Amygdala (tissue), 56 donors: ENCODE data around the gene SLC39A11.
A peak's percentile ranks its signal among the peaks of the same experiment; 100 is the strongest.
"Not testable (repeated sequence)": the region's sequence is repeated elsewhere in the genome, so short reads cannot be mapped to it uniquely, and the experiment has no call there.

Experiments
- DNase-seq, 56 donors: peaks; one replicate each; lab custom pipeline; 2025; lab: John Stamatoyannopoulos, UW

Gene SLC39A11

GRCh38 chr17:73112246-73112645 is 19.8 kb upstream of the SLC39A11 start:
- no peak for DNase-seq

DNA sequence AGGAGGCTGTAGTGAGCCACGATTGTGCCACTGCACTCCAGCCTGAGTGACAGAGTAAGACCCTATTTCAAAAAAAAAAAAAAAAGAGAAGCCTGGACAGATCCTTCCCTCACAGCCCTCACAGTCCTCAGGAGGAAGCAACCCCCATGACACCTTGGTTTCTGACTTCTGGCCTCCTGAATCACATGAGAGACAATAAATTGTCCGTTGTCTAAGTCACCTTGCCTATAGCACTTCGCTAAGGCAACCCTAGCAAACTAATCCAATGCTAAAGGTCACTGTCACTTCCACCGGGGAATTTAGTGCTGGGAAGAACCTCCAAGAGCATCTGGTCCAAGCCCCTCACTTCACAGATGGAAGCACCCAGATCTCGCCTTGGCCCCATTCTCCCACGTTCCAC is 18.9 kb upstream of the SLC39A11 start:
- DNase-seq: no peak

DNA sequence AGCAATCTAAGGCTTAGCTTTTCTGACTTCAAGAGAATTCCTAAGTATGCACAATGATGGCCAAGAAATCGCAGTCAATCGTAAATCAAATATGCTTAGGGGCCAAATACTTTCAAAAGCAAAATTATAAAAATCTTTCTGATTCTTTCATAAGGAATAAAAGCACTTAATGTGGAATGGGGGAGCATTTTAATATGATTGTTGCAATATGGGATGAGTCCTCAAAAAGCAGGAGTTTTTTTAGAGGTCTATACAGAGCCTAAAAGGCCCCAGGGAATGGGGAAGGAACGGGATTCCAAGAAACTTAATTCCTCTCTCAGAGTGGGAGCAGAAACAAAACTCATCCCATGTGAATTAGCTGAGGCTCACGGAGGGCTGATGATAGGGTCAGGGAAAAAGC is 14.7 kb upstream of the SLC39A11 start:
- no peak for DNase-seq

DNA sequence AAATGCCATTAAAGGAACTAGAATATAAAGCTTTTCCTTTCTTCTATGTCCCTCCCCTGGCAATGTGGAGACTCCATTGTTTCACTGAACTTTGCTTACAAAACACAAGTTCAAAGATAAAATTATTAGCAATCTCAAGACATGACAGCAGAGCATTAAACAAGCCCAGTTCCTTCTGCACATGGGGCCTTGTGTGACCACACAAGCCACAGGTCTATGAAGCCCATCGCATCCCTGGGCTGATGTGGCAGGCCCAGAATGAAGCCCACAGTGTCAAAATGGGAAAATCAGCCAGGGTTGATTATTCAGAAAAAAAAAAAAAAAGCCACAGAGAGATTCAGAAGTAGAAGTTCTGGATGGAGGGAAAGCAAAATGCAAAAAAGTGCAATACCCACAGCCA is 12.9 kb upstream of the SLC39A11 start:
- DNase-seq: no peak

DNA sequence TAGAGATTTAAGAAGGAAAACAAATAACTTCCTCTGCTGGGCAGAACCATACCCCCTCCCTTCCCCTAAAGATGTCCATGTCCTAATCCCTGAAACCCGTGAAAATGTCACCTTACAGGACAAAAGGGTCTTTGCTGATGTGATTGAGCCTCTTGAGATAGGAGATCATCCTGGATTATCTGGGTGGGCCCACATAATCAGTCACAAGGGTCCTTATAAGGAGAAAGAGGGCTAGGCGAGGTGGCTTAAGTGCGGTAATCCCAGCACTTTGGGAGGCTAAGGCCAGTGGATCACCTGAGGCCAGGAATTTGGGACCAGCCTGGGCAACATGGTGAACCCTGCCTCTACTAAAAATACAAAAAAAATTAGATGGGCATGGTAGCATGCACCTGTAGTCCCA is 12.0 kb upstream of the SLC39A11 start:
- DNase-seq: no peak

- peak in 2 of 56 donors; percentile 11 to 21 for DNase-seq
Observed at GRCh38 chr17:73103641-73104335, 11.3 kb upstream of the SLC39A11 start.

DNA sequence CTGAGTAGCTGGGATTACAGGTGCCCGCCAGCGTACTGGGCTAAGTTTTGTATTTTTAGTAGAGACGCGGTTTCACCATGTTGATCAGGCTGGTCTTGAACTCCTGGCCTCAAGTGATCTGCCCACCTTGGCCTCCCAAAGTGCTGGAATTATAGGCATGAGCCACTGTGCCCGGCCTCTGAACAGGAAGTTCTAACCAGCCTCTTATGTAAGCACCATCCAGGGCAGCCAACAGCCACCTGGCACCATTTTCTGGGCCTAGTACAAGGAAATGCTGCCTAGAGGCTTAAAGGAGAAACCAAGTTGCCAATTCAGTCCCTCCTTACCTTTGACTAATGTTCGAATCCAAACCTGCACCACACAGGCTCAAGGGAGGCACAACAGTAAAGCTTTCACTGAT is 8.5 kb upstream of the SLC39A11 start:
- no peak for DNase-seq

GRCh38 chr17:73100363-73100762 is 7.9 kb upstream of the SLC39A11 start:
- no peak for DNase-seq

GRCh38 chr17:73099511-73099910 is 7.0 kb upstream of the SLC39A11 start:
- DNase-seq: no peak

DNA sequence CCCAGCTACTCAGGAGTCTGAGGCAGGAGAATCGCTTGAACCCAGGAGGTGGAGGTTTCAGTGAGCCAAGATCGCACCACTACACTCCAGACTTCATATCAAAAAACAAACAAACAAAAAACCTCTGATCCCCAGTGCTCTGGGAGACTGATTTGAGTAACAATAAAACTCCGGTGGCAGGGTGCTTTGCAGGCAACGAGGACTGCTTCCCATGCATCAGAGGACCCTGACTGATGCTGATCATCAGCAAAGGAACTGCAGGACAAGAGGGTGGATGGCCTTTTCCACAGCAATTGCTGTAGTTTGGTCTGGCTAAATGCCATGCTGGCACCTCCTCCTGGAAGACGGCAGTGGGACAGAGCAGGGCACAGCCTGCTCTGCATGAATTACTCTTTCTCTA is 6.4 kb upstream of the SLC39A11 start:
- no peak for DNase-seq

- DNase-seq: not testable (repeated sequence)
Observed at GRCh38 chr17:73097973-73098765, 5.7 kb upstream of the SLC39A11 start.

GRCh38 chr17:73096866-73097265 is 4.4 kb upstream of the SLC39A11 start:
- DNase-seq: no peak

DNA sequence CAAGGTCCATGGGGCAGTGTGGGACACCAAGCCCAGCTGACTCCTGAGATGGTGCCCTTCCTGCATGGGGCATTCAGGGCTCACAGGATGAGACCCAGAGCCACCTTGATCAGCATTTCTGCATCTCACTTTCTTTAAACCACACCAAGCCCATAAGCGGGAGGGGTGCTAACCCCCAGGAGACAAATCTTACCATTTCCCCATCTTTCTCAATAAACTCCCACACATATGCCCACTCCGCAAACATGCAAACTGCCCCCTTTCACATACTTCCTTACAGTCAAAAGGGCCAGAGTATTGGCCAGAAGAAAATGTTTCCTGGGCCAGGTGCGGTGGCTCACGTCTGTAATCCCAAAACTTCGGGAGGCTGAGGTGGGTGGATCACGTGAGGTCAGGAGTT is 3.7 kb upstream of the SLC39A11 start:
- DNase-seq: no peak

DNA sequence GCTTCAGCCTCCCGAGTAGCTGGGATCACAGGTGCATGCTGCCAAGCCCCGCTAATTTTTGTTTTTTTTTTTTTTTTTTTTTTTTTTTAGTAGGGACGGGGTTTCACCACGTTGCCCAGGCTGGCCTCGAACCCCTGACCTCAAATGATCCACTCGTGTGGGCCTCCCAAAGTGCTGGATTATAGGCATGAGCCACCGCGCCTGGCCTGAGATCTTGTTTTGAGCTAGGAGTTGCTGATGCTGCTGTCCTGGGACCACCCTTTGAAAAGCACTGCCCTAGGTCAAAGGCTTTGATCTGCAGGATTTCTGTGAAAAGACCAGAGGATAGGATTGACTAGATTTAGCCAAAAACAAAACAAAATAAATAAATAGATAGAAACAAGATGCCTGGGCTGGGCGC is 798 bp upstream of the SLC39A11 start:
- no peak for DNase-seq

DNA sequence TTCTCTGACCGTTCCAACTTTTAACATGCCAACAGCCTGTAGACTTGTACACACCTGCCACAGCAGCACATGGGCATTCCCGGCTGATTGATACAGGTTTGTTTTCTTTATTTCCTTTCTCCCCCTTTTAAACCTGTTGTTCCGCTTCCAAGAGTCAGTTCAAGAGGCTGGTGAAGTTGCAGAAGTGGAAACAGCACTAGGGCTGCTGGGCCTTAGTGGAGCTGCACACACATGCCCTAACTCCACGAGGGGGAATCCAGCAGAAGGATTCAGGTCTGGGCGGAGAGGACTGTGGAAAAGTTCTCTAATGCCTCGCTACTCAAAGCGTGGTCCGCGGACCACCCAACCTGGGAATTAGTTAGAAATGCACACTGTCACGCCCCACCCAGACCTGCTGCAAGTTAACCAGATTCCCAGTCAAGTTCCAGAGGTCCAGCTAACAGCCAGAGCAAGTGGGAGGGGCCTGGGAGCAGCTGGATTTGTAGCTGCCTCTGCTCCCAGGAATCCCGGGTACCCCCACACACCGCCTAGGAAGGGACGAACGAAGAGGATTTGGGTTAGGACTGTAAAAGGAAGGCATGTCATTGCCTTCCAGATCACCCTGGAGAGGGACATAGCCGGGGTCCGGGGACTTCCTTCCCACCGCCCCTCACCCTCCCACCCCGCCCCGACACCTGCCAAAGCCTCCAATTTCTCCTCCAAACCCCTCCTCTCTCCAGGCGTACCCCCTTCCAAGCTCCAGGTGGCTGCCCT is 542 bp downstream of the SLC39A11 start:
- DNase-seq: peak in 12 of 56 donors; percentile 14 to 61 (median 49)

DNA sequence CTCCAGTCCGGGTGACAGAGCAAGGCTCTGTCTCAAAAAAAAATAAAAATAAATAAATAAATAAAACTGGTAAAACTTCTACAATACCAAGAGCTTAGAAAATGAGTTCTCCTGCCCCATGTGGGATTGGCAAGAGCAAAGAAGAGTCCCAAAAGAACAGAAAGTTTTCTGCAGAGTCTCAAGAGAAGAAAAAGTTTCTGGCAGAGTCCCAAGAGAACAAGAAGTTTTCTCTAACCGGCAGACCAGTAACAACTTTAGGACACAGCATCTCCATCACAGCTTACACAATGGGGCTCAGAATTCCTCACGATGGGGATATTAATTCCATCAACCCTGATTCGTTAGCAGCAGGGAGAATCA is 1.1 kb downstream of the SLC39A11 start:
- DNase-seq: no peak

DNA sequence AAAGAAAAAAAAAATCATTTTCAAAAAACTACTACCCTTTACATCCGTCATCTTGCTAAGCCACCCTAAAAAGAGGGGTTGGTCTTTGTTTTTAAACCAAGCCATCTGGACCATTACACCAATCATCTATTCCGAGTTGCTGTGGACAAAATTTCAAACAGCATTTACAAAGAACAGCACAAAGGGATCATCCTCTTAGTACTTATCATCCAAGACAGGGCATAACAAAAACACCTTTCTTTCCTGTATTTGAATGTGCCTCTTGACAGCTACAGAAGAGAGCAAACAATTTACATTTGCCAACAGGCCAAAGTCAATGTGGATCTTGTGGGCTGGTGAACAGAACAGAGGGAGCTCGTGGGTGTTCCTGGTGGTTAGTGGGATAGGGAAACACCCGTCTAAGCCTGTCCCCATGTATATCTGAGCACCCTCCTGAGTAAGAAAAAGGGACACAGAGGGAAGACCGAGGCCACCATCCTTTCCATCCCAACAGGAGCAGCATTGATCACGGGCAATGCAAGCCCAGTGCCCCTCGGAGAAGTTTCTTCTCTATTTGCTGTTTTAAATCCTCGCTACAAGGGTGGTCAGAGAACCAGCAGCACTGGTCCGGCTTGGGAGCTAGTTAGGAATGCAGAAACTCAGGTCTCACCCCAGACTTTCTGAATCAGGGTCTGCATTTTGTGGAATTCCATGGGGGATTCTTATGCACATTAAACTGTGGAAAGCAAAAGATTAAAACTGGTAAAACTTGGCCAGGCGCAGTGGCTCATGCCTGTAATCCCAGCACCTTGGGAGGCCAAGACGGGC is 1.9 kb downstream of the SLC39A11 start:
- DNase-seq: peak in 3 of 56 donors; percentile 7 to 17 (median 11)

GRCh38 chr17:73089322-73090317 is 2.9 kb downstream of the SLC39A11 start:
- peak in 55 of 56 donors; percentile 16 to 94 (median 77) for DNase-seq

GRCh38 chr17:73088561-73088960 is 3.9 kb downstream of the SLC39A11 start:
- DNase-seq: no peak
